GM06990 (cell line): ENCODE data around the gene LRRC14B.

Source experiments
- DNase-seq: peaks from one replicate; pipeline ENCODE4 v3.0.0-alpha.2; 2011; ENCODE audit not compliant: insufficient read length; ENCODE audit errors: extremely low read depth
- H3K27me3 ChIP-seq: replicated peaks from 2 replicates; pipeline ENCODE4 v1.6.0; 2011; ENCODE audit warnings: low read length; ENCODE audit not compliant: control insufficient read depth, insufficient read depth
- H3K36me3 ChIP-seq: 2 replicates; pipeline ENCODE4 v1.5.1; 2011; ENCODE audit warnings: low read length; ENCODE audit not compliant: control insufficient read depth, insufficient read depth
- H3K4me3 ChIP-seq: replicated peaks from 2 replicates; pipeline ENCODE4 v1.5.1; 2011; ENCODE audit warnings: low read depth, mild to moderate bottlenecking, control low read depth, low read length
- TF ChIP-seq, protein P1 (sequence below): IDR thresholded peaks from 2 replicates; pipeline ENCODE4 v1.5.1; 2011; ENCODE audit warnings: low read length, control low read depth, mild to moderate bottlenecking, inconsistent platforms; ENCODE audit not compliant: insufficient read depth, poor library complexity, severe bottlenecking

LRRC14B gene

DNA sequence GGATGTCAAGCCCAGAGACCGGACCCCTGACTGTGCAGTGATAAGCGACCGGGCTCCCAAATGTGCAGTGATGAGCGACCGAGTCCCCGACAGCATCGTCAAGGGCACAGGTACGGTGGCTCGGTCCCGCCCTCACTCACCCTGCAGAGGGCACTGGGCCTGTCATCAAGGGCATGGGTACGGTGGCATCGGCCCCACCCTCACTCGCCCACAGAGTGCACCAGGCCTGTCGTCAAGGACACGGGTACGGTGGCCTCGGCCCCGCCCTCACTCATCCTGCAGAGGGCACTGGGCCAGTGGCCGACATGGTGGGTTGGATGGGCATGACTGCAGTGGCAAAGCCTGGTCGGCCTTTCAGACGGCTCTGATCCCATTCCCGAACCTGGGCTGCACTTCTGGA, 9.7 kb upstream of the LRRC14B start:
- DNase-seq = no peak
- TF ChIP-seq, protein P1, sequence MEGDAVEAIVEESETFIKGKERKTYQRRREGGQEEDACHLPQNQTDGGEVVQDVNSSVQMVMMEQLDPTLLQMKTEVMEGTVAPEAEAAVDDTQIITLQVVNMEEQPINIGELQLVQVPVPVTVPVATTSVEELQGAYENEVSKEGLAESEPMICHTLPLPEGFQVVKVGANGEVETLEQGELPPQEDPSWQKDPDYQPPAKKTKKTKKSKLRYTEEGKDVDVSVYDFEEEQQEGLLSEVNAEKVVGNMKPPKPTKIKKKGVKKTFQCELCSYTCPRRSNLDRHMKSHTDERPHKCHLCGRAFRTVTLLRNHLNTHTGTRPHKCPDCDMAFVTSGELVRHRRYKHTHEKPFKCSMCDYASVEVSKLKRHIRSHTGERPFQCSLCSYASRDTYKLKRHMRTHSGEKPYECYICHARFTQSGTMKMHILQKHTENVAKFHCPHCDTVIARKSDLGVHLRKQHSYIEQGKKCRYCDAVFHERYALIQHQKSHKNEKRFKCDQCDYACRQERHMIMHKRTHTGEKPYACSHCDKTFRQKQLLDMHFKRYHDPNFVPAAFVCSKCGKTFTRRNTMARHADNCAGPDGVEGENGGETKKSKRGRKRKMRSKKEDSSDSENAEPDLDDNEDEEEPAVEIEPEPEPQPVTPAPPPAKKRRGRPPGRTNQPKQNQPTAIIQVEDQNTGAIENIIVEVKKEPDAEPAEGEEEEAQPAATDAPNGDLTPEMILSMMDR = no peak
- Histone ChIP-seq H3K4me3 (no peak overlapping the region), H3K36me3 (no peaks in the 10 kb centered on the region), H3K27me3 (no peaks in the 10 kb centered on the region; the same call in 1 of the 2 replicates)

DNA sequence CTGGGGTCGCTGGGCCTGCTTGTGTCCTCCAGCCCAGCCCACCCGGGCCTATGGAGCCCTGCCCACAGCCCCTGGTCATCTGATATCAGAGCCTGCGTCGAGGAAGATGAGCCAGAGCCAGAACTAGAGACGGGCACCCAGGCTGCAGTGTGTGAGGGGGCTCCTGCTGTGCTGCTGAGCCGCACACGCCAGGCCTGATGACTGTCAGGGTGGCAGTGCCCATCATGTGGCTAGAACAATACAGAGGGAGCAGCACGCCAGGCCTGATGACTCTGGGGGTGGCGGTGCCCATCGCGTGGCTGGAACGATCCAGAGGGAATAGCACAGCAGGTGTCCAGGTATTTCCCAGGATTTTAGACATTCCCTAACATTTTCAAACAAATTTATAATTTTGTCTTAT, 9.2 kb upstream of the LRRC14B start:
- DNase-seq = no peak
- Histone ChIP-seq H3K36me3 (no peaks in the 10 kb centered on the region), H3K4me3 (no peak overlapping the region), H3K27me3 (no peaks in the 10 kb centered on the region; the same call in 1 of the 2 replicates)
- TF ChIP-seq, protein P1 = no peak

DNA sequence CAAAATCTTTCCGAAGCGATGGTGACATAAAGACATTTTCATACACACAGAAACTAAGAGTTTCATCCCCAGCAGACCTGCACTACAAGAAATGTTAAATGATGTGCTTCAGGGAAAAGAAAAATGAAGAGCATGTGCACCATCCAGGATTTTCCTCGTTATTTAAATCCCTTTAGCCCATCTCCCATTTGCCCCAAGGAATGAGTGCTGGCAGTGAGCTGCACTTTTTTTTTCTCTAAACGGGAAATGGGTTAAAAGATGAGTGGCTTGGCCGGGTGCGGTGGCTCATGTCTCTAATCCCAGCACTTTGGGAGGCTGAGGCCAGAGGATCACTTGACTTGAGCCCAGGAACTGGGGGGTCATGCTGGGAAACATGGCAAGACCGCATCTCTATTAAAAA, 6.8 kb upstream of the LRRC14B start:
- TF ChIP-seq, protein P1 = no peak
- no peak overlapping the region for H3K4me3 ChIP-seq
- H3K36me3 ChIP-seq = no peaks in the 10 kb centered on the region
- H3K27me3 ChIP-seq = no peaks in the 10 kb centered on the region; the same call in 1 of the 2 replicates
- no peak for DNase-seq

DNA sequence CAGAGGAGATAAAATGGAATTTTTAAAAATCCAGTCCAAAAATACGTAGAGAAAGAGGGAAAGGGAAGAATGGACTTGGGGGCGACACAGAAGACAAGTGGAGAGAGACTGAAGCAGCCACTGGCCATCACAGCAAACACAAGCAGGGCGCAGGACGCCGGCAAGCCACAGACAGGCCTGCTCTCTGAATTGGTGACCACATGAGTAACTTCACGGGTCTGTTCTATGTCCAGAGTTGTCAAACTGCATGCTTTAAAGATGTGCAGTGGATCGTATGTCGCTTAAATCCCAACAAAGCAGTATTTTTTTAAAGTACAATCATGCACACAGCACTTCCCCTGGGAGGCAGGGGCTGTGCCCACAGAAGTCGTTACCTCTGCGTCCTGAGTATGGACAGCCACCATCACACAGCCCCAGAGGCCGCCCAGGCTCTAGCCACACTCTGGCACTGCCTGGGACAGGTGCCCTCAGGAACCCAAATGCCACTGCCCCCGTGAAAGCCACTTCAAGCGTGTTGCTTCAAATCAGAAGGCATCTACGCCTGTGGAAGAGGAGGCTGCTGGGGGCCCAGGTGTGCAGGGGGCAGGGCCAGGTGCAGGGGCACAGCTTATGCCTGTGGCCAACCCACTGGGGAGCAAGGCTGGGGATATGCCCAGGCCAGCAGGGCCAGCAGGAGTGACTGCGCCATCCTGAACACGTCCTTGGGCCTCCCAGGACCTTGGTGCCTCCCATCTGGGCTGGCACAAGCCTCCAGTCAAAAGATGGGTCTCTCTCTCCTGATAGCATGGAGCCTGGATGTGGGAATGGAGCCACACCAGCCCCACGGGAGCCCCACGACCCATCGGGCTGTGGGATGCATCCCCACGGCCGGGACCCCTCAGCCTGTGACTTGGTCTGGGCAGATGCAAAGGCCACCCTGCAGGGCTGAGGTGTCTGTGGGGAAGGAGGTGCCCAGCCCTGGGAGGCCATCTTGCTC, 5.9 kb upstream of the LRRC14B start:
- no peaks in the 10 kb centered on the region; the same call in 1 of the 2 replicates for H3K27me3 ChIP-seq
- H3K36me3 ChIP-seq = no peaks in the 10 kb centered on the region
- no peak overlapping the region for H3K4me3 ChIP-seq
- TF ChIP-seq, protein P1 = no peak
- DNase-seq = no peak

DNA sequence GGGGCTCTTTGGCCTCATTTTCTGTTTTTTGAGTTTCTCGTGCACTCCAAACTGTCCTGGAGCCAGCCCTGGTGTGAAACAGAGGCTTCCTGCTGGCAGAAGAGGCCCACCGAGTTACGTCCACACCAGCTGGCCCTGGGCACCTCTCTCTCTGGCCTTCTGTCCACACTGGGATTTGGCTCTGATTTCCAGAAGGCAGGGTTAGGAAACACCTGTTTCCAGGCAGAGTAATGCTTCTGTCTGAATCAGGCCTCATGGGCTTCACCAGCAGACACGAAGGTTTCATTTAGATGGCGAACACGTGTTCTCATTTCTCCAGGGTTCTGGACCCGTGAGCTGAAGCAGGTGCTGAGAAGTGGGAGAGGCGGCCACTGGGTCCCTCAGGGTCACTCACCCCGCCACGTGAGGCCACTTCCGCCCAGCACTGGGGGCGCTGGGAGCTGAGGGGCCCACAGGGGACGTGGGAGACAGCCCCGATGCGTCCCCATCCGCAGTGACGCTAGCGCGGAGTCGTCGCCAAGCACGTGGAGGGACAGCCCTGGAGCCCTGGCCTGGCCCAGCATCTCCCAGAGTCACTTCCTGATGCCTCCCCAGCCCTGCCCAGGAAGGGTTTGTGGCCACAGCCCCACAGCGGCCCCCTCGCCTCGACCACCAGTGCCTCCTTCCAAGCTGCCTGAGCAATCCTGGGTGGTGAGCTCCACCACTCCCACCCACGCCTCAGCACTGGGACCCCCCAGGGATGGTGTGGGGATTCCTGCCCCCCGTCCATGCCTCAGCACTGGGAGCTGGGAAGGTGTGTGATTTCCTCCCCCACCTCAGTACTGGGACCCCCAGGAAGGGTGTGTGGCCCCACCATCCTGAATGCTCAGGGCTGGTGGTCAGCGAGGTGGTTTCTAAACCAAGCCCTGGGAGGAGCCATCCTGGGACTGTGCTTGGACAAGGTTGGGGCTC, 4.9 kb upstream of the LRRC14B start:
- TF ChIP-seq, protein P1 = no peak
- H3K27me3 ChIP-seq = no peaks in the 10 kb centered on the region; the same call in 1 of the 2 replicates
- H3K4me3 ChIP-seq = no peak overlapping the region
- no peaks in the 10 kb centered on the region for H3K36me3 ChIP-seq
- no peak for DNase-seq
